NCI-H748 treated with DMSO at 0.1 percent for 48 hours (cell line): ENCODE results near the gene FAM124B.

Source experiments
- DNase-seq: peaks from one replicate; lab custom pipeline; 2025; lab: John Stamatoyannopoulos, UW

The FAM124B gene, protein sequence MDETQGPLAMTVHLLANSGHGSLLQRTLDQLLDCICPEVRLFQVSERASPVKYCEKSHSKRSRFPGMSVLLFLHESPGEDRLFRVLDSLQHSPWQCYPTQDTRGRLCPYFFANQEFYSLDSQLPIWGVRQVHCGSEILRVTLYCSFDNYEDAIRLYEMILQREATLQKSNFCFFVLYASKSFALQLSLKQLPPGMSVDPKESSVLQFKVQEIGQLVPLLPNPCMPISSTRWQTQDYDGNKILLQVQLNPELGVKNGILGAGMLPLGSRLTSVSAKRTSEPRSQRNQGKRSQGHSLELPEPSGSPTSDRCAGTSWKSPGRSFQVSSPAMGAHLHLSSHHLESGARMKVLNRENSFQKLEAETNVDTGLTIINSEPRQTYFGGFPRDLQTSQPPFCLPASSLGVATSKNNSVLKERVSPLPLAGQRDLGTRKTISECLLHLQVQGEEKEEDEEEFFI

DNA sequence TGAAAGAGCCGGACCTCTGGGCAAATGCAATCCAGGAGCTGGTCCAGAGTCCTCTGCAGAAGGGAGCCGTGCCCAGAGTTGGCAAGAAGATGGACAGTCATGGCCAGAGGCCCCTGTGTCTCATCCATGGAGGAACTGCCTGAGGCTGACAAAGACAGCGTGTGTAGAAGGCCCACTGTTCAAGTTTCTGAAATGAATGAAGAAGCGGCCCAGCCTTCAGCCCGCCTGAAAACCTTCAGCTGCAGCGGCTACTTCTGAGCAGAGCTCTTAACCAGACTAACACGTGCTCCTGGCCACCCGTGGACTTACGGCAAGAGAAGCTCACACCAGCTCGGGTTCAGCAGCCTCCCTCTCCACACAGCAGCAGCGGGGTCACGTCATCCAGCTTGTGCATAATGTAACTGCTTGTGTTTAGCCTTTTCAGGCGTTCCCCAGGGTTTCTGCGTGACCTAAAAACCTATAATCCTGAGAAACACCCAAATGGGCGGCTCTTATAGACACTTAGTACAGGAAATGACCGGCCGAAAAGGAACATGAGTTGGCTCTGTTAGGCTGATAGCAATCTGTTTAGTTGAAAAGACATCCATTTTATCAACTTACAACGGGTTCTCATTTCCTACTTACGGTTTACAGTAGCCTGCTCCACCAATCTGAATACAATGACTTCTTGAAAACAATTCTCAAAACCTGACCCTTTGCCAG is at the start of gene FAM124B:
TSS of gene FAM124B (minus strand) at position 467 of the 702 bp plus-strand sequence. CDS start at position 128, 339 bp downstream.
- no peak for DNase-seq

DNA sequence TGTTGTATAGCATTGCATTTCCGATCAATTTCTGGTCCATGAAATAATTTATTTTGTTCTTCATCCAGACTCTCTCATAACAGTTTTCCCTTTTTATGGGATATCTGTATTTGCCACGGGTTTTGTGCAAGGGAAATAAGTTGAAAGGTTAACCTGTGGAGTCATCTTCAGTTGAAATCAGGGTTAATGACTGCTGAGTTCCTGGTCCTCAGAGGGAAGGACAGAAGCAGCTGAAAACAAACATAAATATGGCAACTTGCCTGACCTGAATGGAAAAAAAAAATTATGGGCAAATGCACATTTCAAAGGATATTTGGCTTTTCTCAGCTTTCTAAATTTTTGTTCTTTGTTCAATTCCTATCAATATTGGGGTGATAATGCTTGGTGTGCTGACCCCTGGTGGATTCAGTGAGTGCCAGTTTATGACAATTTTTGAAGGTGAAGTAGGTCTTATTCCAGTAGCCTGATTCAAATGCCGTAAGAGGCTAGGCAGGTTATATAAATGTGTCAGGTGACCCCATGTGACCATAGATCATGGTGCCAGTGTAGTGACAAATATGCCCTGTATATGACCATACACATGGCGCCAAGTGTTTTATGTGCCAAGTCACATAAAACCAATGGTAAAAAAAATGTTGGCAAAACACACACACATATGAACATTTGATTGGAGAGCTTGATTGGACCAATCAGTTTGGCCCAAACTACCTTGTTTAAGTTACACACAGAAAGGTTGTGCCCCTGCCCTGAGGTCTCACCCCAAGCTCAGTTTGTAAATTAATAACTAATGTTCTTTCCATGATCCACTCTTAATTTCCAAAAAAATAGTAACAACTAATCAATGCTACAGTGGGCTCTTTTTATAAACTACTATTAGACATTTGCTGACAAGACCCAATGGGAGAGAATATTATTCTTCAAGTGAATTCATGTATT is 47.6 kb upstream of the FAM124B start:
- DNase-seq = no peak

DNA sequence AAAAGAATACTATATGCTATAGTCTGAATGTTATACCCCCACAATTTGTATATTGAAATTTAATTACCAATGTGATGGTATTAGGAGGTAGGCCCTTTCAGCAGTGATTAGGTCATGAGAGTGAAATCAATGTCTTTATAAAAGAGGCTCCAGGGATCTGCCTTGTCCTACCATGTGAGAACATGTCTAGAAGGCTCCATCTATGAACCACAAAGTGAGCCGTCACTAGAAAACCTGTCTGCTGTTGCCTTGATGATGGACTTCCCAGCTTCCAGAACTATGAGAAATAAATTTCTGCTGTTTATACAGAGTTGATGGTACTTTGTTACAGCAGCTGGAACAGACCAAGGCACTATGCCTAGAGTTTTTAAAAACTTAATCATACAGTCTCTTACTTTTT is 46.3 kb upstream of the FAM124B start:
- DNase-seq = no peak

DNA sequence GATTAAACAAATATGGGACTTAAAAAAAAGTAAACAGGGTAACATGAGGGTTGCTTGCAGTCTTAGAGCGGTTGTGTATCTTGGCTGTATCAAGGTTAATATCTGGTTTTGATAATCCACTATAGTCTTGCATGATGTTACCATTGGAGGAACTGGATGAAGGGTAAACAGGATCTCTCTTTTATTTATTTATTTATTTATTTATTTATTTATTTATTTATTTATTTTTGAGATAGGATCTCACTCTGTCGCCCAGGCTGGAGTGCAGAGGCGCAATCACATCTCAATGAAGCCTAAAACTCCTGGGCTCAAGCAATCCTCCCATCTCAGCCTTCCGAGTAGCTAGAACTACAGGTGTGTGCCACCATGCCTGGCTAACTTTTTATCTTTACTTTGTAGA is 42.9 kb upstream of the FAM124B start:
- DNase-seq = no peak

DNA sequence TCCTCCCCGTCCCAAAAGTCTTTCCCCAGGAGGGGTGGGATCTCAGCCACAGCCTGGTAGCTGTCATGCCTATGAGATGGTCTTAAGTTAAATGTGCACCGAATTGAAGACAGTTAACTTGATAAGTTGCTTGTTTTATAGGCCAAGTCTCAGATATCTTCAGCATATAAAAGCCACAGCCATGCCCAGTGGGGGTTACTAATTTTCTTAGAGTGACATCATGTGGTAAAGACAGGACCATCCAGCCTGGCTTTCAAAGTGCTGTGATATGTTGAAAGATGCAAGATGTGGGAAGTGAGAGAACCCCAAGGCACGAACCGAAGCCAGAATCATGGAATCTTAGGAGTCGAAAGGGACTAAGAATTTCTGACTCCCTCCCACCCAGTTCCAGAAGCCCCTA is 42.1 kb upstream of the FAM124B start:
- DNase-seq = no peak

DNA sequence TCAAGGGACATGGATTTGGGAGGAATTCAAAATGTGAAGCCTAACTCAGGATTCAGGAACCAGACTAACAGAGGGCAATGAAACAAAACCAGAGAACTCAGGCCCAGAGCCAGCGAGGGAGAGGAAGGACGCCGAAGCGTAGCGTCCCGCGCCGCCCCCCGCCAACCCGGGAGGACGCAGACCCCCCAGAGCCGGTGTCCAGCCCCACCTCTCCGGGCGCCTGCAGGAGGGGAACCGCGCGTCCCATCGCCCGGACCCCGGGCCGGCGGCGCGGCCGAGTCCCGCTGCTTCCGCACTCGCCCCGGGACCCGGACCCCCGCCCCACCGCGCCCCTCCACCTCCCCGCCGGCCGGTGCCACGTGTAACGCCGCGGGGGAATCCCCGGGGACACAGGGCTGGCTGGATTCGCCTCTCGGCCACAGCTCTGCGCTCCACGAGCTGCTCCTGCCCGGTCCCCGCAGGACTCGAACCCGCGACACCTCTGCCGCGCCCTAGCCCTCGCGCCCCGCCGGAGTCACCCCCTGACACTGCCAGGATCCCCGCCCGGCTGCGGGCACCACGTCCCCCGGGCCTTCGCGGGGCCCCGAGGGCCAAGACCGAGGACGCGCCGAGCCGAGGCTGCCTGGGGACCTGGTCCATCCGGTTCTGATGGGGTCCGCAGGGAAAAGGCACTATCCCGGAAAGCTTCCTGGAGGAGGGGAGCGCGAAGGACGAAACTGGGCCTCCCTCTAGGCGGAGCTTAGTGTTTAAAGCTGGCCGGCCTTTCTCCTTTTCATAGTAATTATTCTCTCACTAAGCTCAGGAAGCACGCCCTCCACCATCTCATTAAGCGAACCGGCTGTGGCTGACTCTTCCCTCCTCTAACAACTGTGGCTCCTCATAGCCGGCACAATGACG is 40.4 kb upstream of the FAM124B start:
- DNase-seq = no peak

- no peak for DNase-seq
Measured at GRCh38 chr2:224440988-224441387, 39.1 kb upstream of the FAM124B start.

DNA sequence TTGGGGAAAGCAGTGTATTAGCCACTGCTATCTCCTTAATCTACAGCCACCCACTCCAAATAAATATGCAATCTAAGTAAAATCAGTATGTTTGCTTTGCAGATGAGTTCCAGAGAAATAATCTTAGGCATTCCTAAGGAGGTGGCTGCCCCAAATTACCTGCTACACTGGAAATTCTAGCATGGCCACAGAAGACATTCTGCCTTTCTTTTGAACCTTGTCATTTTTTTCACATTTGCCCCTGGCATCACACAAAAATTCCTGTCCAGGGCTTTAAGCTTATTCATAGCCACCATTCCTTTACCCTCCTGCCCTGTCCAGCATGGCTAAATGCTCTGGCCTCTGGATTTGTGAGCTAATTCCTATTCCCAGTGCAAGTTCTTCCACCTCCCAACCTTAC is 36.8 kb upstream of the FAM124B start:
- DNase-seq = no peak

- DNase-seq = no peak
Measured at GRCh38 chr2:224436634-224437033, 34.7 kb upstream of the FAM124B start.

- no peak for DNase-seq
Measured at GRCh38 chr2:224434618-224435017, 32.7 kb upstream of the FAM124B start.

DNA sequence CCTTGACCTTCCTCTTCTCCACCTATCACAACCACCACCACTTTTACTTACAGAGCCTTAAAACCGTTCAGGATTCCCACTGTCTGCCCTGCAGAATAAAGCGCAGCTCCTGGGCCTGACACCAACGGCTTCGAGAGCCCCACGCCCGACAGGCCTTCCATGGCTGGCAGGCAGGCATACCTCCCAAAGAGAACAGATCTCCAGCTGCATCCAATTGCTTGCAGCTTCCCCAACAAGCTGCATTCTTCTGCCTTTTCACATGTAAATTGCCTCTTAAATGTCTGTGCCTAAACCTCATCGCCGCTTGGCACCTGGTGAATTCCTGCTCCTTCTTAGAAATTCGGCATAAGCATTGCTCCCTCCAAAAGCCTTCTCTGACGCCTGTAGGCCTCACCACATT is 31.5 kb upstream of the FAM124B start:
- no peak for DNase-seq

- DNase-seq = no peak
Measured at GRCh38 chr2:224432003-224432579, 30.2 kb upstream of the FAM124B start.

GRCh38 chr2:224429441-224429810 is 27.5 kb upstream of the FAM124B start:
- DNase-seq = no peak

DNA sequence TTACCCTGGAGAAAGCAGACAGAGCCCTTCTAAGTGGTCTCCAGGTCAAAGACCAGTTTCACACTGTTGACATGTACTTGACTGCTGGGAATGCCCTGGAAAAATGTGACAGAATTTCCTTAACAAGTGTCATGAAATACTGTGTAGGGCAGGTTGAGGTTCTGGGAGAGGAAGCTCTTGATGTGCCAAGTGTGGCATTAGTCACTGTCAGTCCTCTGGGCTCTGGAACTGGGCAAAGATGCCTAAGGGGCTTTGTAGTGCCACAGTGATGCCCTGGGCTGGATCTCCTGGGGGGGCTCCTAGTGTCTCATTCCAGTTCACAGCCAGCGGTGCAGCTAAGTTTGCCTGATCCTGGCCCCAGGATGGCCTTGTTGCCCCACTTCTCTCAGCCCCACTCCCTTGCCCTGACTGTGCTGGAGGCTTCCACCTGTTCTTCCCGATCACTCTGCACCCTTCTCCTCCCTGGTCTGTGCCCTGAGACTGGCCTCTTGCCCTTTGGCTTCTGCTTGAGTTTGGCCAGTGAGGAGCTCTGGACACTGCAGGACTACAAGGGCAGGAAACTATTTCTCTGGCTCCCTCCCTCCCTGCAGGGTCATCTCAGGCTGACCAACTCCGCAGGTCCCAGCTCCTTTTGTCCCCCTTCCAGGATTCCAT is 27.0 kb upstream of the FAM124B start:
- DNase-seq = no peak

DNA sequence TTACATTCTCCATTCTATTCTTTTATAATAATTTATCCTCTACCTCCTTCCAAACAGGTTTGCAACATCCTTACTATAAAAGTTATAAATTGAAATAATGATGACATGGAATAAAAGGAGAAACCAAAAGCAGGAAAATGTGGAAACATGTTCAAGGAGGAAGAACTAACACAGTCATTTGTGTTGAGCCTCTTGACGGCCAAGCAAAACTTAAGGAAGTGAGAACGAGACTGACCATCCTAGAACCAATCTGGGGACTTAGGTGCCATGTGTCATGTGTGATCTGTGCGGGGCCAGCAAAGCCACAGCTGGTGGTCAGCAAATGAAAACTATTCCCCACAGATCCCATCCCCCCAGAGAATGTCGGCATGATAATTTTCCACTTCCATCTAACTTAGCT is 25.6 kb upstream of the FAM124B start:
- DNase-seq = no peak

DNA sequence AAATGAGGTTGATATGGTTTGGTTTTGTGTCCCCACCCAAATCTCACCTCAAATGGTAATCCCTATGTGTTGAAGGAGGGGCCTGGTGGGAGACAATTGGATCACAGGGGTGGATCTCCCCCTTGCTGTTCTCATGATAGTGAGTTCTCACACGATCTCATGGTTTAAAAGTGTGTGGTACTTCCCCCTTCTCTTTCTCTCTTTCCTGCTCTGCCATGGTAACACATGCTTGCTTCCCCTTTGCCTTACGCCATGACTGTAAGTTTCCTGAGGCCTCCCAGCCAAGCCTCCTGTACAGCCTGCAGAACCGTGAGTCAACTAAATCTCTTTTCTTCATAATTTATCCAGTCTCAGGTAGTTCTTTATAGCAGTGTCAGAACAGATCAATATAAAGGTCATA is 24.7 kb upstream of the FAM124B start:
- DNase-seq = no peak

DNA sequence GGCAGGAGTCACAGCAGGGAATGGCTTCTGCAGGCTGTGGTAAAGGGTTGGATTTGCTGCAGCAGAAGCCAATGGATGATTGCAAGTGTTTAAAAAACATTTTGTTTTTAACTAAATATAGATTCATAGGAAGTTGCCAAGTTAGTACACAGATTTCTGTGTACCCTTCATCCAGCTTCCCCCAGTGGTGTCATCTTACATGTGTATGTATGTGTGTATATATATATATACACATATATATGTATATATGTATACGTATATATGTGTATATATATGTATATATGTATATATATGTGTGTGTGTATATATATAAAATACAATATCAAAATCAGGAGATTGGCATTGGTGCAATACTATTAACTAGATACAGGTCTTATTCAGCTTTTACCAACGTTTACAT is 19.2 kb upstream of the FAM124B start:
- no peak for DNase-seq

GRCh38 chr2:224417947-224418346 is 16.0 kb upstream of the FAM124B start:
- no peak for DNase-seq

GRCh38 chr2:224417361-224417729 is 15.4 kb upstream of the FAM124B start:
- no peak for DNase-seq

- DNase-seq = no peak
Measured at GRCh38 chr2:224416656-224417360, 14.9 kb upstream of the FAM124B start.
